C4-2B (cell line): ENCODE measurements around the gene COPS3.

Experiments
- H3K27ac ChIP-seq: fragments of 450-650 bp; 2 replicates; pipeline ENCODE4 v1.5.1; 2017
- CTCF ChIP-seq: fragments of 450-650 bp; conservative IDR thresholded peaks from 2 replicates; pipeline ENCODE4 v1.5.1; 2017; ENCODE audit warnings: mild to moderate bottlenecking
- ZFX ChIP-seq: fragments of 450-650 bp; IDR thresholded peaks from 2 replicates; pipeline ENCODE4 v1.6.1; 2017

COPS3 gene

GRCh38 chr17:17204041-17204591 lies 76.9 kb downstream of the COPS3 start:
- no peak overlapping the region for H3K27ac ChIP-seq
- TF ChIP-seq CTCF (no peak), ZFX (no peak)

GRCh38 chr17:17203173-17203730 lies 77.8 kb downstream of the COPS3 start:
- no peak overlapping the region for H3K27ac ChIP-seq

GRCh38 chr17:17201907-17202306 lies 79.1 kb downstream of the COPS3 start:
- H3K27ac ChIP-seq: no peak overlapping the region
- TF ChIP-seq ZFX (no peak), CTCF (no peak)

More at GRCh38 chr17:17203173-17203730, 77.8 kb downstream of the COPS3 start:
- TF ChIP-seq ZFX (no peak), CTCF (no peak)

GRCh38 chr17:17201271-17201670 lies 79.8 kb downstream of the COPS3 start:
- TF ChIP-seq CTCF: no peak
- H3K27ac ChIP-seq: no peak overlapping the region

GRCh38 chr17:17200831-17201230 lies 80.2 kb downstream of the COPS3 start:
- no peak overlapping the region for H3K27ac ChIP-seq
- TF ChIP-seq CTCF: no peak
- TF ChIP-seq ZFX: no peak

GRCh38 chr17:17200311-17200710 lies 80.7 kb downstream of the COPS3 start:
- H3K27ac ChIP-seq: no peak overlapping the region
- TF ChIP-seq ZFX: no peak
- no peak for TF ChIP-seq CTCF

GRCh38 chr17:17198281-17198680 lies 82.8 kb downstream of the COPS3 start:
- H3K27ac ChIP-seq: no peak overlapping the region
- TF ChIP-seq ZFX (no peak), CTCF (no peak)
